Peyer's patch (tissue), 4 donors: Measurements from ENCODE around the gene SLC7A14. TPM values are rescaled to one million over a fixed set of nuclear protein-coding genes. Genes with fewer than 3 reads are reported as not detected.

ENCODE experiments used
- DNase-seq, 3 donors: peaks; one replicate each; pipeline ENCODE4 v3.0.0-alpha.2; 2017 to 2019
- H3K27ac ChIP-seq, 4 donors: fragments of 200-600 bp; sonication (generic); one replicate each; pipeline ENCODE4 v1.5.1; 2016 to 2019
- H3K27me3 ChIP-seq, 2 donors: fragments of 200-600 bp; sonication (generic); one replicate each; pipeline ENCODE4 v1.5.1; 2019
- H3K36me3 ChIP-seq, 3 donors: fragments of 200-600 bp; sonication (generic); one replicate each; pipeline ENCODE4 v1.5.1; 2016 to 2019
- H3K4me1 ChIP-seq, 4 donors: fragments of 200-600 bp; sonication (generic); one replicate each; pipeline ENCODE4 v1.5.1; 2016 to 2019
- H3K4me3 ChIP-seq, 4 donors: fragments of 200-600 bp; sonication (generic); 1 replicate in 3 of 4; 2 replicates in 1 of 4; pipeline ENCODE4 v1.5.1; 2016 to 2019; ENCODE audit warnings: mild to moderate bottlenecking in 1 of 4
- H3K9me3 ChIP-seq, 4 donors: fragments of 200-600 bp; sonication (generic); one replicate each; pipeline ENCODE4 v1.5.1; 2016 to 2019; ENCODE audit warnings: mild to moderate bottlenecking in 1 of 4
- POLR2A ChIP-seq, 2 donors: fragments of 450-650 bp; IDR thresholded peaks; one replicate each; pipeline ENCODE4 v1.5.1; 2017; ENCODE audit warnings: antibody characterized with exemption in 2 of 2, mild to moderate bottlenecking in 2 of 2, moderate library complexity in 2 of 2
- total RNA-seq, 4 donors: library from RNA; depleted of rRNA; stranded (reverse); fragments of >200 nt; gene quantifications; one replicate each; pipeline ENCODE4 v1.1.0, GENCODE V29; 2016
- TF ChIP-seq, protein P1 (sequence below), 6 experiments: fragments of 450-650 bp in 4 of 6; fragments of 200-600 bp in 2 of 6; sonication (generic) in 1 of 6; IDR thresholded peaks; one replicate each; pipeline ENCODE4 v1.5.1; 2017 to 2019; ENCODE audit warnings: antibody characterized with exemption in 6 of 6, mild to moderate bottlenecking in 3 of 6, moderate library complexity in 1 of 6

Gene SLC7A14
- total RNA-seq, 4 donors from 2014 or later = 0.18 to 0.40 (median 0.38) TPM; not detected in 1

DNA sequence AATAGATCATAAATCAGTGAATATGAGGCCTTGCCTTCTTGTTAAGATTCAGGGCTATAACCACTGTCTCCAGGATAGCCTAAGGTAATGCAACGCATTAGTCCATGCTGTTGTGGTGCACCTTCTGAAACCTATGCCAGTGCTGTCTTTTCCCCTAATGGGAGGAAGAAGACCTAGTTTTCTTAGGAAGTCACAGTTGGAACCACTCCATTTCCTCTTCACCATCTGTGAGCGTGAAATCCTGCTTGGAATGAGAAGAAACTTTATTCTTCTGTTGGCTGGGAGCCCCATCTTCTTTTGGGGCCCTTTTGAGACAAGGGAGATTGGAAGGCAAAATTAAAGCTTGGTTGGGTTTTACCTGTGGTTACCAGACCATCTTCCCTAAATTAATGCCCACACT, 25.9 kb upstream of the SLC7A14 start:
- Histone ChIP-seq H3K27ac (no peak overlapping the region), H3K4me1 (no peaks in the 10 kb centered on the region), H3K27me3 (no peaks in the 10 kb centered on the region), H3K4me3 (no peak overlapping the region), H3K9me3 (no peaks in the 10 kb centered on the region), H3K36me3 (no peaks in the 10 kb centered on the region)
- TF ChIP-seq, protein P1, sequence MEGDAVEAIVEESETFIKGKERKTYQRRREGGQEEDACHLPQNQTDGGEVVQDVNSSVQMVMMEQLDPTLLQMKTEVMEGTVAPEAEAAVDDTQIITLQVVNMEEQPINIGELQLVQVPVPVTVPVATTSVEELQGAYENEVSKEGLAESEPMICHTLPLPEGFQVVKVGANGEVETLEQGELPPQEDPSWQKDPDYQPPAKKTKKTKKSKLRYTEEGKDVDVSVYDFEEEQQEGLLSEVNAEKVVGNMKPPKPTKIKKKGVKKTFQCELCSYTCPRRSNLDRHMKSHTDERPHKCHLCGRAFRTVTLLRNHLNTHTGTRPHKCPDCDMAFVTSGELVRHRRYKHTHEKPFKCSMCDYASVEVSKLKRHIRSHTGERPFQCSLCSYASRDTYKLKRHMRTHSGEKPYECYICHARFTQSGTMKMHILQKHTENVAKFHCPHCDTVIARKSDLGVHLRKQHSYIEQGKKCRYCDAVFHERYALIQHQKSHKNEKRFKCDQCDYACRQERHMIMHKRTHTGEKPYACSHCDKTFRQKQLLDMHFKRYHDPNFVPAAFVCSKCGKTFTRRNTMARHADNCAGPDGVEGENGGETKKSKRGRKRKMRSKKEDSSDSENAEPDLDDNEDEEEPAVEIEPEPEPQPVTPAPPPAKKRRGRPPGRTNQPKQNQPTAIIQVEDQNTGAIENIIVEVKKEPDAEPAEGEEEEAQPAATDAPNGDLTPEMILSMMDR (IDR thresholded peaks at IDR 0.05) = no peak
- TF ChIP-seq POLR2A (IDR thresholded peaks at IDR 0.05) = no peak
- DNase-seq = no peak

DNA sequence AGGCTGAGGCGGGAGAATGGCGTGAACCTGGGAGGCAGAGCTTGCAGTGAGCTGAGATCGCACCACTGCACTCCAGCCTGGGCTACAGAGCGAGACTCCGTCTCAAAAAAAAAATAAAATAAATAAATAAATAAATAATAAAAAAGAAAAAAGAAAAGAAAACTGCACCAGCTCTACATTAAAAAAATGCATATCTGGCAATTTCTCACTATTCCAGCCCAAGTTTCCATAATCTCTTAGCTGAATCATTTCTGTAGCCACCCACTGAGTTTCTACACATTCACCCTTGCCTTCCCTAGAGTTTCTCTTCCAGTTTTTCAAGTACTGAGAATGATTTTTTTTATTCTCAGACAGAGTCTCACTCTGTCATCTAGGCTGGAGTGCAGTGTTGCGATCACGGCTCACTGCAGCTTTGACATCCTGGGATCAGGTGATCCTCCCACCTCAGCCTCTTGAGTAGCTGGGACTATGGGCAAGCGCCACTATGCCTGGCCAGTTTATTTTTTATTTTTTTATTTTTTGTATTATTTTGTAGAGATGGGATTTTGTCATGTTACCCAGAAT, 24.5 kb upstream of the SLC7A14 start:
- no peaks in the 10 kb centered on the region for H3K4me1 ChIP-seq
- no peak overlapping the region for H3K4me3 ChIP-seq
- DNase-seq = no peak
- TF ChIP-seq, protein P1 (IDR thresholded peaks at IDR 0.05) = no peak
- no peak for TF ChIP-seq POLR2A (IDR thresholded peaks at IDR 0.05)
- no peaks in the 10 kb centered on the region for H3K9me3 ChIP-seq
- H3K27ac ChIP-seq = no peak overlapping the region
- H3K36me3 ChIP-seq = no peaks in the 10 kb centered on the region
- no peaks in the 10 kb centered on the region for H3K27me3 ChIP-seq

DNA sequence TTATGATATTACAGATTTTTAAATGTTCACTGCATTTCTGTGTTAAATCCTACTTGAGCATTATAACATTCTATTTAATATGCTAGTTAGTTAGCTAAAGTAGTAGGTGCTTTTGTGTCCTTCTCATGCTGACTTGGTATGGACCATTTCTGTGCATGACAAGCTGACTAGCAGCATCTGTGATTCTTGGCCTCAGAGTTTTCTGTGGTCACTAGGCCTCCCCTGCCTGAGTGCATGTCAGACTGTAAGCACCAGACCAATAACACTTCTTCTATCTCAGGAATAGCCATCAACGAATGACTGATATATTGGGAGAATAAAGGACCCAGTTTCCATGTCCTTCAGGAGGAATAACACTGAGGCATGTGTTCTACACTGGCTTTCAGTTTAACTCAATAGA, 22.6 kb upstream of the SLC7A14 start:
- Histone ChIP-seq H3K4me3 (no peak overlapping the region), H3K36me3 (no peaks in the 10 kb centered on the region), H3K9me3 (no peaks in the 10 kb centered on the region), H3K27ac (no peak overlapping the region), H3K4me1 (no peaks in the 10 kb centered on the region), H3K27me3 (no peaks in the 10 kb centered on the region)
- DNase-seq = no peak
- TF ChIP-seq, protein P1 (IDR thresholded peaks at IDR 0.05) = no peak
- TF ChIP-seq POLR2A (IDR thresholded peaks at IDR 0.05) = no peak

DNA sequence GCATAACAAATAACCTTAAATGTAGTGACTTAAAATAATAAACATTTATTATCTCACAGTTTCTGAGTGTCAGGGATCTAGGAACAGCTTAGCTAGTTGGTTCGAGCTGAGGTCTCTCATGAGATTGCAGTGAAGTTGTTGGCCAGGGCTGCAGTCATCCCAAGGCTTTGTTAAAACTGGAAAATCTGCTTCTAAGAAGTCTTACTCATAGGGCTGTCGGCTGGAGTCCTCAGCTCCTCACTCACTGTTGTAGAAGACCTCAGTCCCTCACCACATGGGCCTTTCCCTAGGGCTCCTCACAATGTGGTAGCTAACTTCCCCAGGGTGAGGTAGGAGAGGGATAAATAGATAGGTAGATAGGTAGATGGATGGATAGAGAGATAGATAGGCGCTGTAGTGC, 20.8 kb upstream of the SLC7A14 start:
- no peaks in the 10 kb centered on the region for H3K9me3 ChIP-seq
- no peak for TF ChIP-seq POLR2A (IDR thresholded peaks at IDR 0.05)
- TF ChIP-seq, protein P1 (IDR thresholded peaks at IDR 0.05) = no peak
- no peak overlapping the region for H3K27ac ChIP-seq
- no peaks in the 10 kb centered on the region for H3K36me3 ChIP-seq
- no peak for DNase-seq
- H3K4me3 ChIP-seq = no peak overlapping the region
- no peaks in the 10 kb centered on the region for H3K27me3 ChIP-seq
- H3K4me1 ChIP-seq = no peaks in the 10 kb centered on the region

DNA sequence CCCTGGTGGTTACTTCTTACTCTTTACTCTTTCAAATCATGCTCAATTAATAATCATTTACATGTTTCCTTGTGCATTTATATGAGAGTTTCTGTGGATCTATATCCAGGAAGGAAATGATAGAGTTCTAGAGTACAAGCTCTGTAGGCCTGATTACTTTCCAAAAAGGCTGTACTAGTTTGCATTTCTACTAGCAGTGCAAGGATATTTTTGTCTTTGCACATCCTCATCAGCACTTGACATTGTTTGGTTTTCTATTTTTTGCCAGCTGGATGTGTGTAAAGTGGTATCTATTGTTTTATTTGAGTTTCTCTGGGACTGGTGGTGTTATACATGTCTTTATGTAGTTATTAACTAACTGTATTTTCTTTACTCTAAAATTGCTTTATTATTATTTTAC, 19.6 kb upstream of the SLC7A14 start:
- no peaks in the 10 kb centered on the region for H3K27me3 ChIP-seq
- peaks cover 0 to under 1% (median 0%) of the 10 kb centered on the region in 4 donors for H3K4me1 ChIP-seq
- H3K36me3 ChIP-seq = no peaks in the 10 kb centered on the region
- TF ChIP-seq POLR2A (IDR thresholded peaks at IDR 0.05) = no peak
- TF ChIP-seq, protein P1 (IDR thresholded peaks at IDR 0.05) = no peak
- DNase-seq = no peak
- no peak overlapping the region for H3K4me3 ChIP-seq
- no peak overlapping the region for H3K27ac ChIP-seq
- H3K9me3 ChIP-seq = no peaks in the 10 kb centered on the region
